Measurements from ENCODE around the gene GPRC5C. TPM values are rescaled to one million over a fixed set of nuclear protein-coding genes. Genes with fewer than 3 reads are reported as not detected.
A peak's percentile ranks its signal among the peaks of the same experiment; 100 is the strongest.

The GPRC5C gene
- total and polyA plus RNA-seq, 2 of the 13 experiments (the other 11 are each of a cell fraction or from before 2014, with no cell fraction given) = 85.6 to 300 TPM

- TF ChIP-seq, protein P1, sequence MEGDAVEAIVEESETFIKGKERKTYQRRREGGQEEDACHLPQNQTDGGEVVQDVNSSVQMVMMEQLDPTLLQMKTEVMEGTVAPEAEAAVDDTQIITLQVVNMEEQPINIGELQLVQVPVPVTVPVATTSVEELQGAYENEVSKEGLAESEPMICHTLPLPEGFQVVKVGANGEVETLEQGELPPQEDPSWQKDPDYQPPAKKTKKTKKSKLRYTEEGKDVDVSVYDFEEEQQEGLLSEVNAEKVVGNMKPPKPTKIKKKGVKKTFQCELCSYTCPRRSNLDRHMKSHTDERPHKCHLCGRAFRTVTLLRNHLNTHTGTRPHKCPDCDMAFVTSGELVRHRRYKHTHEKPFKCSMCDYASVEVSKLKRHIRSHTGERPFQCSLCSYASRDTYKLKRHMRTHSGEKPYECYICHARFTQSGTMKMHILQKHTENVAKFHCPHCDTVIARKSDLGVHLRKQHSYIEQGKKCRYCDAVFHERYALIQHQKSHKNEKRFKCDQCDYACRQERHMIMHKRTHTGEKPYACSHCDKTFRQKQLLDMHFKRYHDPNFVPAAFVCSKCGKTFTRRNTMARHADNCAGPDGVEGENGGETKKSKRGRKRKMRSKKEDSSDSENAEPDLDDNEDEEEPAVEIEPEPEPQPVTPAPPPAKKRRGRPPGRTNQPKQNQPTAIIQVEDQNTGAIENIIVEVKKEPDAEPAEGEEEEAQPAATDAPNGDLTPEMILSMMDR (CRISPR knock-in tag; IDR thresholded peaks at IDR 0.05) = peak; percentile 41; the same call in 1 of the 2 replicates
- TF ChIP-seq FOSL1 (CRISPR knock-in tag; IDR thresholded peaks at IDR 0.05; ENCODE audit: borderline replicate concordance) (no peak), ZNF878 (CRISPR knock-in tag; IDR thresholded peaks at IDR 0.05) (0 out of 2 replicates have a peak, but pooled peaks have one; percentile 45), HMG20A (CRISPR knock-in tag; IDR thresholded peaks at IDR 0.05; ENCODE audit: borderline replicate concordance) (peak; percentile 53; the same call in 1 of the 2 replicates), EED (CRISPR knock-in tag; IDR thresholded peaks at IDR 0.05) (peak; percentile 83), NR1H2 (CRISPR knock-in tag; IDR thresholded peaks at IDR 0.05; ENCODE audit: borderline replicate concordance, low read depth) (no peak), RAD21 (CRISPR knock-in tag; IDR thresholded peaks at IDR 0.05) (peak; percentile 67), KDM5A (IDR thresholded peaks at IDR 0.05; ENCODE audit: borderline replicate concordance, low read length) (no peak), PHF21A (CRISPR knock-in tag; IDR thresholded peaks at IDR 0.05) (peak; percentile 86), NFIC (IDR thresholded peaks at IDR 0.05; ENCODE audit: low read length) (no peak), TOE1 (CRISPR knock-in tag; IDR thresholded peaks at IDR 0.05) (no peak), ZNF430 (CRISPR knock-in tag; IDR thresholded peaks at IDR 0.05) (peak; percentile 81; the same call in 1 of the 2 replicates), NFATC3 (CRISPR knock-in tag; IDR thresholded peaks at IDR 0.05) (0 out of 2 replicates have a peak, but pooled peaks have one; percentile 86), ATF1 (CRISPR knock-in tag; IDR thresholded peaks at IDR 0.05) (no peak), CCDC6 (CRISPR knock-in tag; IDR thresholded peaks at IDR 0.05) (peak; percentile 84), ZIK1 (CRISPR knock-in tag; IDR thresholded peaks at IDR 0.05; ENCODE audit: borderline replicate concordance, low read depth) (peak; percentile 84; the same call in 1 of the 2 replicates)
- TF ChIP-seq, protein P2, sequence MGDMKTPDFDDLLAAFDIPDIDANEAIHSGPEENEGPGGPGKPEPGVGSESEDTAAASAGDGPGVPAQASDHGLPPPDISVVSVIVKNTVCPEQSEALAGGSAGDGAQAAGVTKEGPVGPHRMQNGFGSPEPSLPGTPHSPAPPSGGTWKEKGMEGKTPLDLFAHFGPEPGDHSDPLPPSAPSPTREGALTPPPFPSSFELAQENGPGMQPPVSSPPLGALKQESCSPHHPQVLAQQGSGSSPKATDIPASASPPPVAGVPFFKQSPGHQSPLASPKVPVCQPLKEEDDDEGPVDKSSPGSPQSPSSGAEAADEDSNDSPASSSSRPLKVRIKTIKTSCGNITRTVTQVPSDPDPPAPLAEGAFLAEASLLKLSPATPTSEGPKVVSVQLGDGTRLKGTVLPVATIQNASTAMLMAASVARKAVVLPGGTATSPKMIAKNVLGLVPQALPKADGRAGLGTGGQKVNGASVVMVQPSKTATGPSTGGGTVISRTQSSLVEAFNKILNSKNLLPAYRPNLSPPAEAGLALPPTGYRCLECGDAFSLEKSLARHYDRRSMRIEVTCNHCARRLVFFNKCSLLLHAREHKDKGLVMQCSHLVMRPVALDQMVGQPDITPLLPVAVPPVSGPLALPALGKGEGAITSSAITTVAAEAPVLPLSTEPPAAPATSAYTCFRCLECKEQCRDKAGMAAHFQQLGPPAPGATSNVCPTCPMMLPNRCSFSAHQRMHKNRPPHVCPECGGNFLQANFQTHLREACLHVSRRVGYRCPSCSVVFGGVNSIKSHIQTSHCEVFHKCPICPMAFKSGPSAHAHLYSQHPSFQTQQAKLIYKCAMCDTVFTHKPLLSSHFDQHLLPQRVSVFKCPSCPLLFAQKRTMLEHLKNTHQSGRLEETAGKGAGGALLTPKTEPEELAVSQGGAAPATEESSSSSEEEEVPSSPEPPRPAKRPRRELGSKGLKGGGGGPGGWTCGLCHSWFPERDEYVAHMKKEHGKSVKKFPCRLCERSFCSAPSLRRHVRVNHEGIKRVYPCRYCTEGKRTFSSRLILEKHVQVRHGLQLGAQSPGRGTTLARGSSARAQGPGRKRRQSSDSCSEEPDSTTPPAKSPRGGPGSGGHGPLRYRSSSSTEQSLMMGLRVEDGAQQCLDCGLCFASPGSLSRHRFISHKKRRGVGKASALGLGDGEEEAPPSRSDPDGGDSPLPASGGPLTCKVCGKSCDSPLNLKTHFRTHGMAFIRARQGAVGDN (CRISPR knock-in tag; IDR thresholded peaks at IDR 0.05) = peak; percentile 82
- TF ChIP-seq, protein P3, sequence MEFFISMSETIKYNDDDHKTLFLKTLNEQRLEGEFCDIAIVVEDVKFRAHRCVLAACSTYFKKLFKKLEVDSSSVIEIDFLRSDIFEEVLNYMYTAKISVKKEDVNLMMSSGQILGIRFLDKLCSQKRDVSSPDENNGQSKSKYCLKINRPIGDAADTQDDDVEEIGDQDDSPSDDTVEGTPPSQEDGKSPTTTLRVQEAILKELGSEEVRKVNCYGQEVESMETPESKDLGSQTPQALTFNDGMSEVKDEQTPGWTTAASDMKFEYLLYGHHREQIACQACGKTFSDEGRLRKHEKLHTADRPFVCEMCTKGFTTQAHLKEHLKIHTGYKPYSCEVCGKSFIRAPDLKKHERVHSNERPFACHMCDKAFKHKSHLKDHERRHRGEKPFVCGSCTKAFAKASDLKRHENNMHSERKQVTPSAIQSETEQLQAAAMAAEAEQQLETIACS (CRISPR knock-in tag; IDR thresholded peaks at IDR 0.05) = peak; percentile 99
- TF ChIP-seq, protein P4, sequence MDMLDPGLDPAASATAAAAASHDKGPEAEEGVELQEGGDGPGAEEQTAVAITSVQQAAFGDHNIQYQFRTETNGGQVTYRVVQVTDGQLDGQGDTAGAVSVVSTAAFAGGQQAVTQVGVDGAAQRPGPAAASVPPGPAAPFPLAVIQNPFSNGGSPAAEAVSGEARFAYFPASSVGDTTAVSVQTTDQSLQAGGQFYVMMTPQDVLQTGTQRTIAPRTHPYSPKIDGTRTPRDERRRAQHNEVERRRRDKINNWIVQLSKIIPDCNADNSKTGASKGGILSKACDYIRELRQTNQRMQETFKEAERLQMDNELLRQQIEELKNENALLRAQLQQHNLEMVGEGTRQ (IDR thresholded peaks at IDR 0.05; ENCODE audit: low read depth, low read length) = peak; percentile 11; the same call in 1 of the 2 replicates
- TF ChIP-seq, protein P4 (CRISPR knock-in tag; IDR thresholded peaks at IDR 0.05; ENCODE audit: borderline replicate concordance) = 0 out of 2 replicates have a peak, but pooled peaks have one; percentile 47
These were observed at the start of gene GPRC5C (continued) for GRCh38 chr17:74431568-74432423.

Measured in HepG2 (cell line).